HL-60 (cell line): ENCODE results near the gene ACAT1.

ENCODE experiments used
- GABPA ChIP-seq: IDR thresholded peaks from 2 replicates; pipeline ENCODE4 v1.6.1; 2012; ENCODE audit warnings: low read depth
- POLR2AphosphoS5 ChIP-seq: IDR thresholded peaks from 2 replicates; pipeline ENCODE4 v1.6.1; 2012; ENCODE audit warnings: low read depth
- SPI1 ChIP-seq: IDR thresholded peaks from 2 replicates; pipeline ENCODE4 v1.6.1; 2012; ENCODE audit warnings: low read depth, mild to moderate bottlenecking, borderline replicate concordance
- TF ChIP-seq, protein P1 (sequence below): IDR thresholded peaks from one replicate; pipeline ENCODE4 v1.5.1; 2011; ENCODE audit warnings: low read length, control low read depth, inconsistent platforms; ENCODE audit not compliant: insufficient read depth
- TF ChIP-seq, protein P2 (sequence below): IDR thresholded peaks from 2 replicates; pipeline ENCODE4 v1.6.1; 2012; ENCODE audit warnings: low read depth; ENCODE audit not compliant: insufficient replicate concordance

GRCh38 chr11:108193725-108194124 is 72.4 kb downstream of the ACAT1 start:
- TF ChIP-seq, protein P1, sequence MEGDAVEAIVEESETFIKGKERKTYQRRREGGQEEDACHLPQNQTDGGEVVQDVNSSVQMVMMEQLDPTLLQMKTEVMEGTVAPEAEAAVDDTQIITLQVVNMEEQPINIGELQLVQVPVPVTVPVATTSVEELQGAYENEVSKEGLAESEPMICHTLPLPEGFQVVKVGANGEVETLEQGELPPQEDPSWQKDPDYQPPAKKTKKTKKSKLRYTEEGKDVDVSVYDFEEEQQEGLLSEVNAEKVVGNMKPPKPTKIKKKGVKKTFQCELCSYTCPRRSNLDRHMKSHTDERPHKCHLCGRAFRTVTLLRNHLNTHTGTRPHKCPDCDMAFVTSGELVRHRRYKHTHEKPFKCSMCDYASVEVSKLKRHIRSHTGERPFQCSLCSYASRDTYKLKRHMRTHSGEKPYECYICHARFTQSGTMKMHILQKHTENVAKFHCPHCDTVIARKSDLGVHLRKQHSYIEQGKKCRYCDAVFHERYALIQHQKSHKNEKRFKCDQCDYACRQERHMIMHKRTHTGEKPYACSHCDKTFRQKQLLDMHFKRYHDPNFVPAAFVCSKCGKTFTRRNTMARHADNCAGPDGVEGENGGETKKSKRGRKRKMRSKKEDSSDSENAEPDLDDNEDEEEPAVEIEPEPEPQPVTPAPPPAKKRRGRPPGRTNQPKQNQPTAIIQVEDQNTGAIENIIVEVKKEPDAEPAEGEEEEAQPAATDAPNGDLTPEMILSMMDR, result no peak
- TF ChIP-seq SPI1, result no peak
- no peak for TF ChIP-seq GABPA
- TF ChIP-seq, protein P2, sequence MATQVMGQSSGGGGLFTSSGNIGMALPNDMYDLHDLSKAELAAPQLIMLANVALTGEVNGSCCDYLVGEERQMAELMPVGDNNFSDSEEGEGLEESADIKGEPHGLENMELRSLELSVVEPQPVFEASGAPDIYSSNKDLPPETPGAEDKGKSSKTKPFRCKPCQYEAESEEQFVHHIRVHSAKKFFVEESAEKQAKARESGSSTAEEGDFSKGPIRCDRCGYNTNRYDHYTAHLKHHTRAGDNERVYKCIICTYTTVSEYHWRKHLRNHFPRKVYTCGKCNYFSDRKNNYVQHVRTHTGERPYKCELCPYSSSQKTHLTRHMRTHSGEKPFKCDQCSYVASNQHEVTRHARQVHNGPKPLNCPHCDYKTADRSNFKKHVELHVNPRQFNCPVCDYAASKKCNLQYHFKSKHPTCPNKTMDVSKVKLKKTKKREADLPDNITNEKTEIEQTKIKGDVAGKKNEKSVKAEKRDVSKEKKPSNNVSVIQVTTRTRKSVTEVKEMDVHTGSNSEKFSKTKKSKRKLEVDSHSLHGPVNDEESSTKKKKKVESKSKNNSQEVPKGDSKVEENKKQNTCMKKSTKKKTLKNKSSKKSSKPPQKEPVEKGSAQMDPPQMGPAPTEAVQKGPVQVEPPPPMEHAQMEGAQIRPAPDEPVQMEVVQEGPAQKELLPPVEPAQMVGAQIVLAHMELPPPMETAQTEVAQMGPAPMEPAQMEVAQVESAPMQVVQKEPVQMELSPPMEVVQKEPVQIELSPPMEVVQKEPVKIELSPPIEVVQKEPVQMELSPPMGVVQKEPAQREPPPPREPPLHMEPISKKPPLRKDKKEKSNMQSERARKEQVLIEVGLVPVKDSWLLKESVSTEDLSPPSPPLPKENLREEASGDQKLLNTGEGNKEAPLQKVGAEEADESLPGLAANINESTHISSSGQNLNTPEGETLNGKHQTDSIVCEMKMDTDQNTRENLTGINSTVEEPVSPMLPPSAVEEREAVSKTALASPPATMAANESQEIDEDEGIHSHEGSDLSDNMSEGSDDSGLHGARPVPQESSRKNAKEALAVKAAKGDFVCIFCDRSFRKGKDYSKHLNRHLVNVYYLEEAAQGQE, result no peak
- TF ChIP-seq POLR2AphosphoS5, result no peak
